HepG2 (cell line): Measurements from ENCODE around the gene GSK3B. TPM values are rescaled to one million over a fixed set of nuclear protein-coding genes. Genes with fewer than 3 reads are reported as not detected.
A peak's percentile ranks its signal among the peaks of the same experiment; 100 is the strongest.

Experiments
- BRCA1 ChIP-seq: sonication (generic); formaldehyde crosslinking; IDR thresholded peaks from 2 replicates; pipeline ENCODE4 v1.4.0; 2020; ENCODE audit warnings: missing genetic modification reagents
- EED ChIP-seq: sonication (generic); formaldehyde crosslinking; IDR thresholded peaks from 2 replicates; pipeline ENCODE4 v1.5.0; 2020; ENCODE audit warnings: mild to moderate bottlenecking, missing genetic modification reagents
- FOXA3 ChIP-seq: IDR thresholded peaks from 2 replicates; pipeline ENCODE4 v1.6.1; 2016; ENCODE audit warnings: missing genetic modification reagents, missing compliant biosample characterization
- HDAC1 ChIP-seq: sonication (generic); formaldehyde crosslinking; IDR thresholded peaks from 2 replicates; pipeline ENCODE4 v1.5.1; 2020; ENCODE audit warnings: mild to moderate bottlenecking, missing genetic modification reagents
- HHEX ChIP-seq: IDR thresholded peaks from 2 replicates; pipeline ENCODE4 v1.6.1; 2016; ENCODE audit warnings: control low read depth
- NCOA5 ChIP-seq: sonication (generic); formaldehyde crosslinking; IDR thresholded peaks from 2 replicates; pipeline ENCODE4 v1.4.0; 2020; ENCODE audit warnings: missing genetic modification reagents
- NFATC3 ChIP-seq: sonication (generic); formaldehyde crosslinking; IDR thresholded peaks from 2 replicates; pipeline ENCODE4 v1.5.1; 2020; ENCODE audit warnings: mild to moderate bottlenecking, missing genetic modification reagents
- PAF1 ChIP-seq: IDR thresholded peaks from 2 replicates; pipeline ENCODE4 v1.6.1; 2016; ENCODE audit warnings: missing genetic modification reagents, missing compliant biosample characterization
- SNAPC2 ChIP-seq: sonication (generic); formaldehyde crosslinking; IDR thresholded peaks from 2 replicates; pipeline ENCODE4 v1.8.1; 2022; ENCODE audit warnings: mild to moderate bottlenecking, missing genetic modification reagents
- SSRP1 ChIP-seq: IDR thresholded peaks from 2 replicates; pipeline ENCODE4 v1.6.1; 2016; ENCODE audit warnings: control low read depth
- ZEB1 ChIP-seq: IDR thresholded peaks from 2 replicates; pipeline ENCODE4 v1.6.1; 2012; ENCODE audit warnings: mild to moderate bottlenecking, low read depth, inconsistent platforms; ENCODE audit not compliant: insufficient replicate concordance
- ZFYVE20 ChIP-seq: sonication (generic); formaldehyde crosslinking; IDR thresholded peaks from 2 replicates; pipeline ENCODE4 v1.8.0; 2023; ENCODE audit warnings: low read depth, mild to moderate bottlenecking, moderate library complexity, missing genetic modification reagents, borderline replicate concordance
- ZNF569 ChIP-seq: sonication (generic); formaldehyde crosslinking; IDR thresholded peaks from 2 replicates; pipeline ENCODE4 v1.5.0; 2020; ENCODE audit warnings: mild to moderate bottlenecking, missing genetic modification reagents, moderate library complexity, borderline replicate concordance
- ZNF614 ChIP-seq: IDR thresholded peaks from 2 replicates; pipeline ENCODE4 v1.6.1; 2018; ENCODE audit warnings: missing biosample characterization, missing genetic modification reagents, inconsistent platforms, borderline replicate concordance
- polyA plus RNA-seq, 8 experiments: library from polyadenylated mRNA; depleted of rRNA in 3 of 8; stranded (reverse) in 7 of 8; unstranded in 1 of 8; fragments of >200 nt; fragmentation: Illumina TruSeq in 4 of 8; extraction: Trizol in 4 of 8; gene quantifications; 2 replicates each; pipeline versions ENCODE4 v1.2.1 to v1.2.3, GENCODE V29; 2011 to 2016; ENCODE audit warnings: low read depth in 4 of 8, missing spikeins in 1 of 8, mixed read lengths in 1 of 8; ENCODE audit not compliant: insufficient read depth in 1 of 8
- total RNA-seq, 5 experiments: library from RNA; depleted of rRNA; stranded (reverse); fragments of >200 nt; fragmentation: Illumina TruSeq; extraction: Trizol; gene quantifications; 2 replicates each; pipeline ENCODE4 v1.2.3, GENCODE V29; 2016; ENCODE audit warnings: low read depth in 1 of 5
- TF ChIP-seq, protein P1 (sequence below): fragments of 450-650 bp; IDR thresholded peaks from 2 replicates; pipeline ENCODE4 v1.6.1; 2017; ENCODE audit warnings: mild to moderate bottlenecking
- TF ChIP-seq, protein P2 (sequence below): sonication (generic); formaldehyde crosslinking; IDR thresholded peaks from 2 replicates; pipeline ENCODE4 v1.4.0; 2020; ENCODE audit warnings: missing genetic modification reagents, mild to moderate bottlenecking, borderline replicate concordance
- TF ChIP-seq, protein P3 (sequence below): IDR thresholded peaks from 2 replicates; pipeline ENCODE4 v1.6.1; 2016; ENCODE audit warnings: missing biosample characterization, missing genetic modification reagents, low read depth
- TF ChIP-seq, protein P4 (sequence below): sonication (generic); formaldehyde crosslinking; IDR thresholded peaks from 2 replicates; pipeline ENCODE4 v1.8.0; 2023; ENCODE audit warnings: mild to moderate bottlenecking, missing genetic modification reagents
- TF ChIP-seq, protein P5 (sequence below): IDR thresholded peaks from 2 replicates; pipeline ENCODE4 v1.6.1; 2016
- TF ChIP-seq, protein P6 (sequence below): IDR thresholded peaks from 2 replicates; pipeline ENCODE4 v1.6.1; 2012; ENCODE audit warnings: inconsistent platforms
- TF ChIP-seq, protein P7 (sequence below): sonication (generic); formaldehyde crosslinking; IDR thresholded peaks from 2 replicates; pipeline ENCODE4 v1.4.0; 2020; ENCODE audit warnings: mild to moderate bottlenecking, missing genetic modification reagents
- TF ChIP-seq, protein P8 (sequence below): sonication (generic); formaldehyde crosslinking; IDR thresholded peaks from 2 replicates; pipeline ENCODE4 v1.8.1; 2023; ENCODE audit warnings: mild to moderate bottlenecking, missing genetic modification reagents, borderline replicate concordance

The GSK3B gene
- total and polyA plus RNA-seq, 2 of the 13 experiments (the other 11 are each of a cell fraction or from before 2014, with no cell fraction given) = 22.3 to 30.1 TPM

DNA sequence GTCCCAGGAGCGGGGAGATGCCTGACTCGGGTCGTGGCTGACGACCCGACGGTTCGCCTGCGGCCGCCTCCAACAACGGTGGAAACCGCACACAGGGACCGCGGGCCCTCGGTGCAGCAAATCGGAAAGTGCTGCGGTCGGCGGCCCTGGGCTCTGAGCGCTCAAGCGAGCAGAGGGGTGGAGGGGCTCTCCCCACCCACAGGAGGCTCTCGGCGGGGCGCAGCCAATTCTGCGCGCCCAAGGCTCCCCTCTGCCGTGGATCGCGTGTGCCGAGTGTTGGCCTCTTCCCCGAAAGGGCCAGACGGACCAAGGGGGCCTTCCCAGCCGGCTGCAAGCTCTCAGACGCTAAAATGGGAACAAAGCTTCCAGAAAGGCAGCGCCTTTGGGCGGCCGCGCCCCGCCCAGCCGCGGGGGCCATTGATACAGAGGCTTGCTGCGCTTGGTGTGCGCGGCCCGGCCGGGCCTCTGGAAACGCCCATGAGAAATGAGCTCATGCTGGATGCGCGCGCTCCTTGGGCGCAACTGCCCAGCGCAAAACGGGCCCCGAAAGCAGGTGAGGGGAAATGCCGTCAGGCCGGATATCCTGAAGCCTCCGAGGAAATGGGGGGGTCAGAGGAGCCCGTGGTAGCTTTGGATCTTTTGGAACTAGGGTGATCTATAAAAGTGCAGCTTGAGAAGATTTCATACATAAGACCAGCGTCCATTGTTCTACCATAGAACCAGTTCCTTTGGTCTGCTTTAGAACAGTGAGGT, 1.2 kb upstream of the GSK3B start (continued):
- TF ChIP-seq, protein P1, sequence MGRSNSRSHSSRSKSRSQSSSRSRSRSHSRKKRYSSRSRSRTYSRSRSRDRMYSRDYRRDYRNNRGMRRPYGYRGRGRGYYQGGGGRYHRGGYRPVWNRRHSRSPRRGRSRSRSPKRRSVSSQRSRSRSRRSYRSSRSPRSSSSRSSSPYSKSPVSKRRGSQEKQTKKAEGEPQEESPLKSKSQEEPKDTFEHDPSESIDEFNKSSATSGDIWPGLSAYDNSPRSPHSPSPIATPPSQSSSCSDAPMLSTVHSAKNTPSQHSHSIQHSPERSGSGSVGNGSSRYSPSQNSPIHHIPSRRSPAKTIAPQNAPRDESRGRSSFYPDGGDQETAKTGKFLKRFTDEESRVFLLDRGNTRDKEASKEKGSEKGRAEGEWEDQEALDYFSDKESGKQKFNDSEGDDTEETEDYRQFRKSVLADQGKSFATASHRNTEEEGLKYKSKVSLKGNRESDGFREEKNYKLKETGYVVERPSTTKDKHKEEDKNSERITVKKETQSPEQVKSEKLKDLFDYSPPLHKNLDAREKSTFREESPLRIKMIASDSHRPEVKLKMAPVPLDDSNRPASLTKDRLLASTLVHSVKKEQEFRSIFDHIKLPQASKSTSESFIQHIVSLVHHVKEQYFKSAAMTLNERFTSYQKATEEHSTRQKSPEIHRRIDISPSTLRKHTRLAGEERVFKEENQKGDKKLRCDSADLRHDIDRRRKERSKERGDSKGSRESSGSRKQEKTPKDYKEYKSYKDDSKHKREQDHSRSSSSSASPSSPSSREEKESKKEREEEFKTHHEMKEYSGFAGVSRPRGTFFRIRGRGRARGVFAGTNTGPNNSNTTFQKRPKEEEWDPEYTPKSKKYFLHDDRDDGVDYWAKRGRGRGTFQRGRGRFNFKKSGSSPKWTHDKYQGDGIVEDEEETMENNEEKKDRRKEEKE = no peak
- TF ChIP-seq EED (CRISPR knock-in tag) (peak; percentile 95), HHEX (CRISPR knock-in tag) (no peak), SNAPC2 (no peak), NFATC3 (CRISPR knock-in tag) (no peak), PAF1 (CRISPR knock-in tag) (no peak), HDAC1 (CRISPR knock-in tag) (peak; percentile 50), BRCA1 (no peak; the same call in 1 of the 2 replicates), ZNF614 (no peak), ZFYVE20 (CRISPR knock-in tag) (0 out of 2 replicates have a peak, but pooled peaks have one; percentile 47), ZEB1 (no peak), FOXA3 (CRISPR knock-in tag) (peak; percentile 27; the same call in 1 of the 2 replicates), ZNF569 (CRISPR knock-in tag) (no peak; the same call in 1 of the 2 replicates), NCOA5 (CRISPR knock-in tag) (no peak), SSRP1 (CRISPR knock-in tag) (no peak)
- TF ChIP-seq, protein P2, sequence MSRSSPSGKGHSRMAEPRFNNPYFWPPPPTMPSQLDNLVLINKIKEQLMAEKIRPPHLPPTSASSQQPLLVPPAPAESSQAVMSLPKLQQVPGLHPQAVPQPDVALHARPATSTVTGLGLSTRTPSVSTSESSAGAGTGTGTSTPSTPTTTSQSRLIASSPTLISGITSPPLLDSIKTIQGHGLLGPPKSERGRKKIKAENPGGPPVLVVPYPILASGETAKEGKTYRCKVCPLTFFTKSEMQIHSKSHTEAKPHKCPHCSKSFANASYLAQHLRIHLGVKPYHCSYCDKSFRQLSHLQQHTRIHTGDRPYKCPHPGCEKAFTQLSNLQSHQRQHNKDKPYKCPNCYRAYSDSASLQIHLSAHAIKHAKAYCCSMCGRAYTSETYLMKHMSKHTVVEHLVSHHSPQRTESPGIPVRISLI (CRISPR knock-in tag) = no peak
- TF ChIP-seq, protein P3, sequence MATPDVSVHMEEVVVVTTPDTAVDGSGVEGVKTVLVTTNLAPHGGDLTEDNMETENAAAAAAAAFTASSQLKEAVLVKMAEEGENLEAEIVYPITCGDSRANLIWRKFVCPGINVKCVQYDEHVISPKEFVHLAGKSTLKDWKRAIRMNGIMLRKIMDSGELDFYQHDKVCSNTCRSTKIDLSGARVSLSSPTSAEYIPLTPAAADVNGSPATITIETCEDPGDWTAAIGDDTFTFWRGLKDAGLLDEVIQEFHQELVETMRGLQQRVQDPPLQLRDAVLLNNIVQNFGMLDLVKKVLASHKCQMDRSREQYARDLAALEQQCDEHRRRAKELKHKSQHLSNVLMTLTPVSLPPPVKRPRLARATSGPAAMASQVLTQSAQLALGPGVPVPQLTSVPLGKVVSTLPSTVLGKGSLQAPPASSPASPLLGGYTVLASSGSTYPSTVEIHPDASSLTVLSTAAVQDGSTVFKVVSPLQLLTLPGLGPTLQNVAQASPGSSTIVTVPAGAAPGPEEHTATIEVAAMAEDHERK (CRISPR knock-in tag) = no peak
- TF ChIP-seq, protein P4, sequence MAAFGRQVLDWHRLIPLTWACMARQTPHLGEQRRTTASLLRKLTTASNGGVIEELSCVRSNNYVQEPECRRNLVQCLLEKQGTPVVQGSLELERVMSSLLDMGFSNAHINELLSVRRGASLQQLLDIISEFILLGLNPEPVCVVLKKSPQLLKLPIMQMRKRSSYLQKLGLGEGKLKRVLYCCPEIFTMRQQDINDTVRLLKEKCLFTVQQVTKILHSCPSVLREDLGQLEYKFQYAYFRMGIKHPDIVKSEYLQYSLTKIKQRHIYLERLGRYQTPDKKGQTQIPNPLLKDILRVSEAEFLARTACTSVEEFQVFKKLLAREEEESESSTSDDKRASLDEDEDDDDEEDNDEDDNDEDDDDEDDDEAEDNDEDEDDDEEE (CRISPR knock-in tag) = peak; percentile 92; the same call in 1 of the 2 replicates
- TF ChIP-seq, protein P5, sequence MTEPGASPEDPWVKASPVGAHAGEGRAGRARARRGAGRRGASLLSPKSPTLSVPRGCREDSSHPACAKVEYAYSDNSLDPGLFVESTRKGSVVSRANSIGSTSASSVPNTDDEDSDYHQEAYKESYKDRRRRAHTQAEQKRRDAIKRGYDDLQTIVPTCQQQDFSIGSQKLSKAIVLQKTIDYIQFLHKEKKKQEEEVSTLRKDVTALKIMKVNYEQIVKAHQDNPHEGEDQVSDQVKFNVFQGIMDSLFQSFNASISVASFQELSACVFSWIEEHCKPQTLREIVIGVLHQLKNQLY (CRISPR knock-in tag) = no peak
- TF ChIP-seq, protein P6, sequence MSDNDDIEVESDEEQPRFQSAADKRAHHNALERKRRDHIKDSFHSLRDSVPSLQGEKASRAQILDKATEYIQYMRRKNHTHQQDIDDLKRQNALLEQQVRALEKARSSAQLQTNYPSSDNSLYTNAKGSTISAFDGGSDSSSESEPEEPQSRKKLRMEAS = peak; percentile 45
- TF ChIP-seq, protein P7, sequence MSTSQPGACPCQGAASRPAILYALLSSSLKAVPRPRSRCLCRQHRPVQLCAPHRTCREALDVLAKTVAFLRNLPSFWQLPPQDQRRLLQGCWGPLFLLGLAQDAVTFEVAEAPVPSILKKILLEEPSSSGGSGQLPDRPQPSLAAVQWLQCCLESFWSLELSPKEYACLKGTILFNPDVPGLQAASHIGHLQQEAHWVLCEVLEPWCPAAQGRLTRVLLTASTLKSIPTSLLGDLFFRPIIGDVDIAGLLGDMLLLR (CRISPR knock-in tag) = peak; percentile 93
- TF ChIP-seq, protein P8, sequence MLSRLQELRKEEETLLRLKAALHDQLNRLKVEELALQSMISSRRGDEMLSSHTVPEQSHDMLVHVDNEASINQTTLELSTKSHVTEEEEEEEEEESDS (CRISPR knock-in tag) = no peak
